ENCODE data around the gene RNF11. TPM values are rescaled to one million over a fixed set of nuclear protein-coding genes. Genes with fewer than 3 reads are reported as not detected.

The RNF11 gene
- total RNA-seq, 1 donor from 2014 or later = 94.0 TPM

- intact Hi-C loops (cut with DNase I) = no loop called here
- TF ChIP-seq CTCF (IDR thresholded peaks at IDR 0.05) = peak; percentile 93
- no peaks in the 10 kb centered on the region for H3K36me3 ChIP-seq
- peak overlapping the region; percentile 55 for H3K4me3 ChIP-seq
- ATAC-seq = peak; percentile 95
- H3K9me3 ChIP-seq = no peaks in the 10 kb centered on the region
- H3K27me3 ChIP-seq = no peaks in the 10 kb centered on the region
- peak; percentile 91 for DNase-seq
- H3K4me1 ChIP-seq = peaks cover 9% of the 10 kb centered on the region
- H3K27ac ChIP-seq = peak overlapping the region; percentile 60
These were observed 60.6 kb downstream of the RNF11 start for GRCh38 chr1:51296383-51297357.

- ATAC-seq (no peak), DNase-seq (peak; percentile 59)
- Histone ChIP-seq H3K36me3 (no peaks in the 10 kb centered on the region), H3K27me3 (no peaks in the 10 kb centered on the region), H3K4me1 (peaks cover 9% of the 10 kb centered on the region), H3K4me3 (peak overlapping the region; percentile 55), H3K9me3 (no peaks in the 10 kb centered on the region), H3K27ac (no peak overlapping the region)
- no peak for TF ChIP-seq CTCF (IDR thresholded peaks at IDR 0.05)
- intact Hi-C loops (cut with DNase I) = no loop called here
These were observed 61.6 kb downstream of the RNF11 start for GRCh38 chr1:51297401-51298321.

- intact Hi-C loops (cut with DNase I) = no loop called here
- Histone ChIP-seq H3K27me3 (no peaks in the 10 kb centered on the region), H3K36me3 (no peaks in the 10 kb centered on the region), H3K9me3 (no peaks in the 10 kb centered on the region), H3K4me3 (no peak overlapping the region), H3K4me1 (peaks cover 9% of the 10 kb centered on the region), H3K27ac (no peak overlapping the region)
- no peak for ATAC-seq
- DNase-seq = peak; percentile 51
- no peak for TF ChIP-seq CTCF (IDR thresholded peaks at IDR 0.05)
These were observed 62.2 kb downstream of the RNF11 start for GRCh38 chr1:51298322-51298705.

GRCh38 chr1:51299185-51299885 is 63.3 kb downstream of the RNF11 start:
- Histone ChIP-seq H3K4me1 (peaks cover 9% of the 10 kb centered on the region), H3K9me3 (no peaks in the 10 kb centered on the region), H3K4me3 (no peak overlapping the region), H3K36me3 (no peaks in the 10 kb centered on the region), H3K27me3 (no peaks in the 10 kb centered on the region), H3K27ac (no peak overlapping the region)
- no peak for TF ChIP-seq CTCF (IDR thresholded peaks at IDR 0.05)
- intact Hi-C loops (cut with DNase I) = no loop called here
- ATAC-seq (no peak), DNase-seq (peak; percentile 59)

GRCh38 chr1:51299981-51300670 is 64.1 kb downstream of the RNF11 start:
- no peak overlapping the region for H3K4me3 ChIP-seq
- no peak overlapping the region for H3K27ac ChIP-seq
- no peaks in the 10 kb centered on the region for H3K9me3 ChIP-seq
- no peak for TF ChIP-seq CTCF (IDR thresholded peaks at IDR 0.05)
- H3K27me3 ChIP-seq = no peaks in the 10 kb centered on the region
- intact Hi-C loops (cut with DNase I) = no loop called here
- ATAC-seq = no peak
- H3K4me1 ChIP-seq = peaks cover 9% of the 10 kb centered on the region
- peak; percentile 25 for DNase-seq
- no peaks in the 10 kb centered on the region for H3K36me3 ChIP-seq
